ENCODE measurements around the gene SETDB2. TPM values are rescaled to one million over a fixed set of nuclear protein-coding genes. Genes with fewer than 3 reads are reported as not detected.

SETDB2 gene
- total and polyA plus RNA-seq, 2 donors (not counting 3 experiments of a cell fraction or from before 2014, with no cell fraction given): 1.5 to 5.6 TPM

GRCh38 chr13:49428041-49428763 lies 15.9 kb upstream of the SETDB2 start:
- no TSS peak for BruUV-seq (replicated peaks)
- no peak for FAIRE-seq
- H3K9me3 ChIP-seq (replicated peaks; ENCODE audit: control insufficient read depth, insufficient read depth, low read length): no peaks in the 10 kb centered on the region
- POLR2A ChIA-PET: no interaction called here
- H3K27me3 ChIP-seq (ENCODE audit: control insufficient read depth in 2 of 2, insufficient read depth in 2 of 2, low read length in 2 of 2): no peaks in the 10 kb centered on the region
- CTCF ChIA-PET: interaction anchor here (0.7 to 1.6 kb wide), 6 partner anchors 8 to 126 kb away, joined by 3 to 4 read pairs (median 3); partner anchors contain the start of genes CAB39L and SETDB2
- no peaks in the 10 kb centered on the region for H3K36me3 ChIP-seq (ENCODE audit: control insufficient read depth in 2 of 2, extremely low read depth in 1 of 2, insufficient read depth in 2 of 2, low read length in 2 of 2)
- no peak overlapping the region for H3K4me3 ChIP-seq (replicated peaks in 1 of 3; ENCODE audit: insufficient read depth in 1 of 3, low read depth in 1 of 3, low read length in 3 of 3)
- dilution Hi-C loops (cut with MboI; ENCODE audit: extremely low pct_ligation_motif_present, low sequenced_read_pairs): no loop called here
- H3K4me2 ChIP-seq (ENCODE audit: insufficient read depth, low read length): no peak overlapping the region
- TF ChIP-seq MYC (IDR thresholded peaks at IDR 0.05; ENCODE audit: low read depth, low read length) (no peak), CTCF (IDR thresholded peaks at IDR 0.05; ENCODE audit: extremely low read depth in 1 of 2, insufficient read depth in 1 of 2, low read depth in 1 of 2, low read length in 2 of 2) (no peak), POLR2AphosphoS5 (IDR thresholded peaks at IDR 0.05; ENCODE audit: insufficient read depth, low read depth, low read length) (no peak), EZH2 (IDR thresholded peaks at IDR 0.05; ENCODE audit: borderline replicate concordance, low read depth, low read length, severe bottlenecking) (no peak), FOS (IDR thresholded peaks at IDR 0.05; ENCODE audit: borderline replicate concordance, insufficient read depth, low read length) (no peak), POLR2A (IDR thresholded peaks at IDR 0.05; ENCODE audit: low read depth, low read length) (no peak), JUN (IDR thresholded peaks at IDR 0.05; ENCODE audit: borderline replicate concordance, insufficient read depth, insufficient read length, low read depth) (no peak), GATA2 (IDR thresholded peaks at IDR 0.05; ENCODE audit: insufficient read depth, insufficient read length, low read depth, low read length) (no peak)
- TF ChIP-seq, protein P1, sequence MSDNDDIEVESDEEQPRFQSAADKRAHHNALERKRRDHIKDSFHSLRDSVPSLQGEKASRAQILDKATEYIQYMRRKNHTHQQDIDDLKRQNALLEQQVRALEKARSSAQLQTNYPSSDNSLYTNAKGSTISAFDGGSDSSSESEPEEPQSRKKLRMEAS (IDR thresholded peaks at IDR 0.05; ENCODE audit: insufficient read depth, insufficient read length): no peak
- H3K4me1 ChIP-seq (ENCODE audit: control insufficient read depth, extremely low read depth, insufficient read depth, low read length): no peaks in the 10 kb centered on the region
- H4K20me1 ChIP-seq (replicated peaks; ENCODE audit: control insufficient read depth, extremely low read depth, insufficient read depth, low read length): no peaks in the 10 kb centered on the region
- no peaks in the 10 kb centered on the region for H3K79me2 ChIP-seq (ENCODE audit: control insufficient read depth, insufficient read depth, low read length)
- DNase-seq (ENCODE audit: low read depth, low spot score): no peak
- H3K27ac ChIP-seq (ENCODE audit: insufficient read depth, low read depth, low read length): no peak overlapping the region
- no peaks in the 10 kb centered on the region for H3K9me1 ChIP-seq (replicated peaks; ENCODE audit: control insufficient read depth, extremely low read depth, insufficient read depth, low read length)
- intact Hi-C loops (cut with micrococcal nuclease): no loop called here
- no peak overlapping the region for H2AFZ ChIP-seq (ENCODE audit: low read depth, low read length)
- no peak overlapping the region for H3K9ac ChIP-seq (replicated peaks; ENCODE audit: extremely low read depth, insufficient read depth, low read length)
